ENCODE data around the gene FAM24B. TPM values are rescaled to one million over a fixed set of nuclear protein-coding genes. Genes with fewer than 3 reads are reported as not detected.
"Not testable (repeated sequence)": the region's sequence is repeated elsewhere in the genome, so short reads cannot be mapped to it uniquely, and the experiment has no call there.

The FAM24B gene
- under 1 TPM in 4 of 6 experiments, not detected in 2; 0.34 to 0.75 (median 0.51) TPM for total RNA-seq
- long read RNA-seq: 0 reads

GRCh38 chr10:122879339-122880273 is at the start of gene FAM24B:
TSS of gene FAM24B (minus strand) at chr10:122879581. CDS start at chr10:122850515, 29,066 bp downstream.
- peaks cover 0 to 4% (median 0%) of the 10 kb centered on the region in 4 donors for H3K4me1 ChIP-seq
- peak; percentile 96 to 99 (median 98) for ATAC-seq
- TF ChIP-seq, protein P1, sequence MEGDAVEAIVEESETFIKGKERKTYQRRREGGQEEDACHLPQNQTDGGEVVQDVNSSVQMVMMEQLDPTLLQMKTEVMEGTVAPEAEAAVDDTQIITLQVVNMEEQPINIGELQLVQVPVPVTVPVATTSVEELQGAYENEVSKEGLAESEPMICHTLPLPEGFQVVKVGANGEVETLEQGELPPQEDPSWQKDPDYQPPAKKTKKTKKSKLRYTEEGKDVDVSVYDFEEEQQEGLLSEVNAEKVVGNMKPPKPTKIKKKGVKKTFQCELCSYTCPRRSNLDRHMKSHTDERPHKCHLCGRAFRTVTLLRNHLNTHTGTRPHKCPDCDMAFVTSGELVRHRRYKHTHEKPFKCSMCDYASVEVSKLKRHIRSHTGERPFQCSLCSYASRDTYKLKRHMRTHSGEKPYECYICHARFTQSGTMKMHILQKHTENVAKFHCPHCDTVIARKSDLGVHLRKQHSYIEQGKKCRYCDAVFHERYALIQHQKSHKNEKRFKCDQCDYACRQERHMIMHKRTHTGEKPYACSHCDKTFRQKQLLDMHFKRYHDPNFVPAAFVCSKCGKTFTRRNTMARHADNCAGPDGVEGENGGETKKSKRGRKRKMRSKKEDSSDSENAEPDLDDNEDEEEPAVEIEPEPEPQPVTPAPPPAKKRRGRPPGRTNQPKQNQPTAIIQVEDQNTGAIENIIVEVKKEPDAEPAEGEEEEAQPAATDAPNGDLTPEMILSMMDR (IDR thresholded peaks at IDR 0.05): no peak
- no peak for TF ChIP-seq POLR2A (IDR thresholded peaks at IDR 0.05)

DNA sequence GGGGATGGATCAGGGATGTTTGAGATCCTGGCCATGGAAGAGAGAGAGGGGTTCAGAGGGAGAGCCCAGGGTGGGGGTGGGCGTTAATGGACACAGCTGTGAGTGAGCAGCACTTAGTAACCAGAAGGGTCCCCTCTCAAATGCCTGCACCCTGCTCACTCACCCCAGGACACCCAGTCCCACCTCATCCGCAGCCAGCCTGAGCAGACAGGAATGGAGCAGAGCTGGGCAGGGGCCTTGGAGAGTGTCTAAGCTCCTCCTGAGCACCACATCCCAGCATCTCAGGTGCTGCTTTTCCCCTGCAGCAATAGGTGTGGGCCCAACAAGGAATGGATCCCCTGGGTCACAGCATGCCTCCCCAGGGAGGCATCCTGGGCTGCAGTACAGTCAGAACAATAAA is 36.3 kb upstream of the FAM24B start:
- WGBS (ENCODE audit: insufficient coverage, low coverage, low lambda C conversion rate, missing lambda C conversion rate): no CpG with 5 or more reads among the region's 2 CpGs
- no peak for DNase-seq
- H3K4me3 ChIP-seq: no peak overlapping the region
- intact Hi-C loops (cut with DNase I): no loop called here
- no peaks in the 10 kb centered on the region for H3K9me3 ChIP-seq
- no peaks in the 10 kb centered on the region for H3K4me1 ChIP-seq
- no peak for ATAC-seq
- H3K27me3 ChIP-seq: no peaks in the 10 kb centered on the region
- no peak for TF ChIP-seq POLR2A (IDR thresholded peaks at IDR 0.05)
- TF ChIP-seq, protein P1 (IDR thresholded peaks at IDR 0.05): no peak
- no peaks in the 10 kb centered on the region for H3K36me3 ChIP-seq
- H3K27ac ChIP-seq: no peak overlapping the region

More at GRCh38 chr10:122879339-122880273, at the start of gene FAM24B:
- DNase-seq: peak; percentile 94 to 97 (median 97)
- Histone ChIP-seq H3K36me3 (no peaks in the 10 kb centered on the region), H3K4me3 (peak within 1 kb of the TSS; percentile 49 to 59 (median 50)), H3K27ac (no peak within 1 kb of the TSS), H3K27me3 (no peaks in the 10 kb centered on the region), H3K9me3 (no peaks in the 10 kb centered on the region)
- 6% methylated on average over 18 of the region's 95 CpGs for WGBS (ENCODE audit: insufficient coverage, low coverage, low lambda C conversion rate, missing lambda C conversion rate)
- intact Hi-C loops (cut with DNase I): no loop called here

DNA sequence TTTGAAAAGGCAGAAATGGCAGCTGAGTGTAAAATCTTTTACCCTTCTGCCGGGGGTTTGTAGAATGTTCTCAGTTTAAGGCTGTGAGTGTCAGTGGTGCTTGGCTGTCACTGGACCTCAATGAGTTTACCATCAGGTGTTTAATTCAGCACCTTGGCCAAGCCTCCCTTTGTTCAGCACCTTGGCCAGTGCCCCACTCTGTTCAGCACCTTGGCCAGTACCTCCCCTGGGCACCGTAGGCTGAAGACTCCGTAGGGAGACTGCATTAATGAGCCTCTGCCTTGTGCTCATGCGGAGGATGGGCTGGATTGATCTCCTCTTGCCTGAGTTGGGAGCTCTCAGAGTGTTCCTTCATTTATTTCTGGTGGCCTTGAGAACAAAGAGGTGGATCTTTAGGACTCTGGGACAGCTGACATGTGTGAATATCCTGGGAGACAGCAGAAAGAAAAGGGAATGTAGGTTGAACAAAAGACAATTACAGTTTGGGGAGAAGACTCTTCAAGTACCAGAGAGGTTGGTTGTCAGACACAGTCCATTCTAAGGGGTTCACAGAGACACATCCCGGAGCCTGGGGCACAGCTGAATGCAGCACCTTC is 32.6 kb upstream of the FAM24B start:
- TF ChIP-seq POLR2A (IDR thresholded peaks at IDR 0.05): no peak
- TF ChIP-seq, protein P1 (IDR thresholded peaks at IDR 0.05): no peak
- Histone ChIP-seq H3K4me3 (no peak overlapping the region), H3K36me3 (no peaks in the 10 kb centered on the region), H3K27ac (no peak overlapping the region), H3K9me3 (no peaks in the 10 kb centered on the region), H3K4me1 (no peaks in the 10 kb centered on the region), H3K27me3 (no peaks in the 10 kb centered on the region)
- 19% methylated on average over 5 of the region's 5 CpGs for WGBS (ENCODE audit: insufficient coverage, low coverage, low lambda C conversion rate, missing lambda C conversion rate)
- intact Hi-C loops (cut with DNase I): no loop called here
- DNase-seq (peak in 1 of 3 donors; percentile 43), ATAC-seq (peak; percentile 36 to 82 (median 69))

DNA sequence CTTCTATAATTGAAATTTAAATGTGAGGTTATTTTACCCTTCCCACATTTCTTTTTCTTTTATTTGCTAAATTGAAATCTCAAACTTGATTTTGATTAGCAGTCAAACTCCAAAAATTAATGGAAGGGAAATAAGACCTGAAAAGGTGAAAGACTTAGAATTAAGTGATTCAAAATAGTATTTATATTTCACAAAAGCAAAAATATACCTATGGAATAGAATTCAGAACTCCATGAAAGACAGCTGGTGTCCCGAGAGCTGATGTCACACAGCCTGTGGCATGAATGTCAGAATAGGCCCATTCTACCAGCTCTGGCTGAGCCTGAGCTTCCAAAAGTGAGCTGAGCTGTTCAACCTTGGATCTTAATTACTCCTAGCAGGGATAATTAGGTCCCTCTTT is 30.9 kb upstream of the FAM24B start, which contains the start of gene FAM24A:
TSS of gene FAM24A (plus strand) at position 301 of the 400 bp plus-strand sequence. CDS start 1,025 bp downstream, outside the sequence.
- Histone ChIP-seq H3K27me3 (no peaks in the 10 kb centered on the region), H3K36me3 (no peaks in the 10 kb centered on the region), H3K4me3 (no peak within 1 kb of the TSS), H3K27ac (no peak within 1 kb of the TSS), H3K4me1 (no peaks in the 10 kb centered on the region), H3K9me3 (no peaks in the 10 kb centered on the region)
- intact Hi-C loops (cut with DNase I): no loop called here
- 30% methylated on average over 1 of the region's 1 CpG for WGBS (ENCODE audit: insufficient coverage, low coverage, low lambda C conversion rate, missing lambda C conversion rate)
- DNase-seq (no peak), ATAC-seq (no peak)
- TF ChIP-seq, protein P1 (IDR thresholded peaks at IDR 0.05): no peak
- no peak for TF ChIP-seq POLR2A (IDR thresholded peaks at IDR 0.05)

- H3K27ac ChIP-seq; ATAC-seq; H3K36me3 ChIP-seq; DNase-seq; intact Hi-C loops (cut with DNase I); H3K9me3 ChIP-seq; H3K27me3 ChIP-seq; H3K4me3 ChIP-seq; H3K4me1 ChIP-seq: not testable (repeated sequence)
- 74% methylated on average over 4 of the region's 4 CpGs for WGBS (ENCODE audit: insufficient coverage, low coverage, low lambda C conversion rate, missing lambda C conversion rate)
Observed at GRCh38 chr10:122903861-122904260, 24.5 kb upstream of the FAM24B start.

Data from right lobe of liver (tissue), 6 donors.